Astrocyte (in vitro differentiated cells and primary cell): Measurements from ENCODE around the gene DKC1. TPM values are rescaled to one million over a fixed set of nuclear protein-coding genes. Genes with fewer than 3 reads are reported as not detected.
A peak's percentile ranks its signal among the peaks of the same experiment; 100 is the strongest.

ENCODE experiments used
- DNase-seq: peaks from one replicate; pipeline ENCODE4 v3.0.0-alpha.2; 2010; ENCODE audit warnings: low read depth
- FAIRE-seq: peaks from 2 replicates; lab custom pipeline; 2011; peaks lifted over from hg19 to GRCh38; lab: Jason Lieb, UNC
- H2AFZ ChIP-seq: 2 replicates; pipeline ENCODE4 v1.6.0; 2012; ENCODE audit warnings: low read depth, low read length, inconsistent platforms
- H3K27ac ChIP-seq: 2 replicates; pipeline ENCODE4 v1.5.1; 2011; ENCODE audit warnings: low read depth, low read length, inconsistent platforms
- H3K27me3 ChIP-seq: 2 replicates; pipeline ENCODE4 v1.6.0; 2011; ENCODE audit warnings: low read length, inconsistent platforms; ENCODE audit not compliant: insufficient read depth
- H3K36me3 ChIP-seq: 2 replicates; pipeline ENCODE4 v1.5.1; 2011; ENCODE audit warnings: low read length, inconsistent platforms; ENCODE audit not compliant: insufficient read depth
- H3K4me1 ChIP-seq: 2 replicates; pipeline ENCODE4 v1.5.1; 2011; ENCODE audit warnings: low read length, inconsistent platforms; ENCODE audit not compliant: insufficient read depth
- H3K4me2 ChIP-seq: 2 replicates; pipeline ENCODE4 v1.6.0; 2012; ENCODE audit warnings: low read length, inconsistent platforms
- H3K4me3 ChIP-seq: 2 replicates; pipeline ENCODE4 v1.5.1; 2011; ENCODE audit warnings: low read depth, mild to moderate bottlenecking, low read length, inconsistent platforms; ENCODE audit not compliant: insufficient read depth
- H3K79me2 ChIP-seq: 2 replicates; pipeline ENCODE4 v1.6.0; 2012; ENCODE audit warnings: mild to moderate bottlenecking, low read length, inconsistent platforms; ENCODE audit not compliant: insufficient read depth
- H3K9ac ChIP-seq: 2 replicates; pipeline ENCODE4 v1.6.0; 2012; ENCODE audit warnings: mild to moderate bottlenecking, low read length, inconsistent platforms
- H3K9me3 ChIP-seq: 2 replicates; pipeline ENCODE4 v1.5.1; 2012; ENCODE audit warnings: low read depth, mild to moderate bottlenecking, low read length, inconsistent platforms; ENCODE audit not compliant: insufficient read depth
- H4K20me1 ChIP-seq: 2 replicates; pipeline ENCODE4 v1.6.0; 2012; ENCODE audit warnings: low read length, inconsistent platforms; ENCODE audit not compliant: insufficient read depth
- H3K27ac Mint-ChIP-seq: one replicate; pipeline ENCODE4 v1.8.0; 2021; ENCODE audit warnings: mild to moderate bottlenecking, mixed read lengths; ENCODE audit not compliant: unreplicated experiment
- H3K27me3 Mint-ChIP-seq: one replicate; pipeline ENCODE4 v1.8.0; 2021; ENCODE audit warnings: low read depth, mixed read lengths; ENCODE audit not compliant: unreplicated experiment
- H3K36me3 Mint-ChIP-seq: one replicate; pipeline ENCODE4 v1.8.0; 2021; ENCODE audit warnings: low read depth, mixed read lengths; ENCODE audit not compliant: unreplicated experiment
- H3K4me1 Mint-ChIP-seq: one replicate; pipeline ENCODE4 v1.8.0; 2021; ENCODE audit warnings: low read depth, mixed read lengths; ENCODE audit not compliant: unreplicated experiment
- H3K4me3 Mint-ChIP-seq: one replicate; pipeline ENCODE4 v1.8.0; 2021; ENCODE audit warnings: mild to moderate bottlenecking, moderate library complexity, mixed read lengths; ENCODE audit not compliant: unreplicated experiment
- H3K9me3 Mint-ChIP-seq: one replicate; pipeline ENCODE4 v1.8.0; 2021; ENCODE audit warnings: mild to moderate bottlenecking, mixed read lengths; ENCODE audit not compliant: unreplicated experiment
- CTCF ChIP-seq: IDR thresholded peaks from 2 replicates; pipeline ENCODE4 v1.5.1; 2011; ENCODE audit warnings: low read depth, mild to moderate bottlenecking, inconsistent platforms, low read length, moderate library complexity; ENCODE audit not compliant: insufficient read depth
- EZH2 ChIP-seq: IDR thresholded peaks from 2 replicates; pipeline ENCODE4 v1.6.1; 2012; ENCODE audit warnings: mild to moderate bottlenecking, low read length, inconsistent platforms; ENCODE audit not compliant: insufficient read depth
- total RNA-seq: library from RNA; stranded (reverse); gene quantifications from 2 replicates; pipeline ENCODE4 v1.2.1, GENCODE V29; 2021

DKC1 gene
- total RNA-seq, 1 donor from 2014 or later = 60.5 TPM

GRCh38 chrX:154727418-154727817, 35.2 kb upstream of the DKC1 start:
- H3K4me2 ChIP-seq = peak overlapping the region; percentile 75
- TF ChIP-seq EZH2 = no peak
- TF ChIP-seq CTCF = no peak
- no peaks in the 10 kb centered on the region for H3K27me3 Mint-ChIP-seq
- no peaks in the 10 kb centered on the region for H3K27me3 ChIP-seq
- FAIRE-seq (no peak), DNase-seq (peak; percentile 57)
- no peaks in the 10 kb centered on the region for H3K79me2 ChIP-seq
- no peak overlapping the region for H2AFZ ChIP-seq
- no peaks in the 10 kb centered on the region for H3K36me3 ChIP-seq
- H3K4me3 ChIP-seq = no peak overlapping the region
- H4K20me1 ChIP-seq = no peaks in the 10 kb centered on the region
- peak overlapping the region; percentile 86 for H3K27ac ChIP-seq
- peaks cover 40% of the 10 kb centered on the region for H3K4me1 ChIP-seq
- peaks cover 41% of the 10 kb centered on the region for H3K4me1 Mint-ChIP-seq
- no peaks in the 10 kb centered on the region for H3K36me3 Mint-ChIP-seq
- H3K9me3 ChIP-seq = no peaks in the 10 kb centered on the region
- H3K4me3 Mint-ChIP-seq = no peak overlapping the region
- H3K9ac ChIP-seq = peak overlapping the region; percentile 78
- peaks cover 4% of the 10 kb centered on the region for H3K9me3 Mint-ChIP-seq
- peak overlapping the region; percentile 76 for H3K27ac Mint-ChIP-seq

GRCh38 chrX:154727871-154728270, 34.8 kb upstream of the DKC1 start:
- Mint-ChIP-seq H3K4me1 (peaks cover 44% of the 10 kb centered on the region), H3K27ac (peak overlapping the region; percentile 76), H3K36me3 (no peaks in the 10 kb centered on the region), H3K4me3 (peak overlapping the region; percentile 20), H3K9me3 (peaks cover 4% of the 10 kb centered on the region), H3K27me3 (no peaks in the 10 kb centered on the region)
- FAIRE-seq (peak; percentile 29), DNase-seq (peak; percentile 67)
- H3K79me2 ChIP-seq = no peaks in the 10 kb centered on the region
- H3K9ac ChIP-seq = peak overlapping the region; percentile 78
- no peak overlapping the region for H2AFZ ChIP-seq
- H3K27ac ChIP-seq = peak overlapping the region; percentile 86
- no peaks in the 10 kb centered on the region for H3K27me3 ChIP-seq
- H3K9me3 ChIP-seq = no peaks in the 10 kb centered on the region
- H3K4me2 ChIP-seq = peak overlapping the region; percentile 75
- peaks cover 45% of the 10 kb centered on the region for H3K4me1 ChIP-seq
- TF ChIP-seq EZH2 (no peak), CTCF (no peak)
- no peaks in the 10 kb centered on the region for H4K20me1 ChIP-seq
- H3K36me3 ChIP-seq = no peaks in the 10 kb centered on the region
- H3K4me3 ChIP-seq = no peak overlapping the region

GRCh38 chrX:154728431-154729190, 34.1 kb upstream of the DKC1 start:
- H3K27ac ChIP-seq = no peak overlapping the region
- no peak for TF ChIP-seq CTCF
- TF ChIP-seq EZH2 = no peak
- no peaks in the 10 kb centered on the region for H3K36me3 Mint-ChIP-seq
- H2AFZ ChIP-seq = no peak overlapping the region
- H3K27ac Mint-ChIP-seq = peak overlapping the region; percentile 41
- no peak overlapping the region for H3K4me3 ChIP-seq
- H3K9ac ChIP-seq = peak overlapping the region; percentile 78
- peaks cover 52% of the 10 kb centered on the region for H3K4me1 Mint-ChIP-seq
- no peaks in the 10 kb centered on the region for H3K27me3 ChIP-seq
- H3K27me3 Mint-ChIP-seq = no peaks in the 10 kb centered on the region
- no peaks in the 10 kb centered on the region for H3K9me3 ChIP-seq
- DNase-seq (no peak), FAIRE-seq (no peak)
- H3K4me1 ChIP-seq = peaks cover 48% of the 10 kb centered on the region
- no peaks in the 10 kb centered on the region for H3K36me3 ChIP-seq
- H3K9me3 Mint-ChIP-seq = peaks cover 2% of the 10 kb centered on the region
- H4K20me1 ChIP-seq = no peaks in the 10 kb centered on the region
- H3K79me2 ChIP-seq = no peaks in the 10 kb centered on the region
- peak overlapping the region; percentile 75 for H3K4me2 ChIP-seq
- H3K4me3 Mint-ChIP-seq = no peak overlapping the region
